Endothelial cell of umbilical vein (primary cell): ENCODE data around the gene ZNF326. TPM values are rescaled to one million over a fixed set of nuclear protein-coding genes. Genes with fewer than 3 reads are reported as not detected.

Experiments used
- BruUV-seq: library from RNA; stranded (reverse); fragments of 400-500 nt; replicated peaks from 2 replicates; lab custom pipeline; 2021; lab: Mats Ljungman, UMichigan
- CTCF ChIA-PET: fragments of 300-600, 350-600 bp; sonication (Branson Sonifier 250); formaldehyde crosslinking; loops from one replicate; lab custom pipeline; 2021; ENCODE audit warnings: antibody characterized with exemption, inconsistent platforms; lab: Charles Lee
- POLR2A ChIA-PET: fragments of 300-600, 350-600 bp; sonication (Branson Sonifier 250); formaldehyde crosslinking; loops from one replicate; lab custom pipeline; 2021; ENCODE audit warnings: antibody characterized with exemption, inconsistent platforms; lab: Charles Lee
- DNase-seq: peaks from one replicate; pipeline ENCODE4 v3.0.0-alpha.2; 2011; ENCODE audit warnings: low read depth, low spot score
- FAIRE-seq: peaks from 2 replicates; lab custom pipeline; 2011; peaks lifted over from hg19 to GRCh38; lab: Jason Lieb, UNC
- H2AFZ ChIP-seq: 2 replicates; pipeline ENCODE4 v1.6.0; 2012; ENCODE audit warnings: low read depth, low read length, control low read depth, inconsistent platforms
- H3K27ac ChIP-seq: 2 replicates; pipeline ENCODE4 v1.5.1; 2011; ENCODE audit warnings: low read depth, mild to moderate bottlenecking, control low read depth, low read length, moderate library complexity; ENCODE audit not compliant: insufficient read depth
- H3K27me3 ChIP-seq, 2 experiments: 2 replicates each; pipeline versions ENCODE4 v1.6.0 to v1.6.1; 2011; ENCODE audit warnings: low read length in 2 of 2, mixed read lengths in 1 of 2; ENCODE audit not compliant: control insufficient read depth in 2 of 2, insufficient read depth in 2 of 2
- H3K36me3 ChIP-seq, 2 experiments: 2 replicates in 1 of 2; 3 replicates in 1 of 2; pipeline ENCODE4 v1.5.1; 2011; ENCODE audit warnings: low read length in 2 of 2, mild to moderate bottlenecking in 1 of 2, moderate library complexity in 1 of 2; ENCODE audit not compliant: control insufficient read depth in 2 of 2, insufficient read depth in 2 of 2; ENCODE audit errors: extremely low read depth in 1 of 2
- H3K4me1 ChIP-seq: 3 replicates; pipeline ENCODE4 v1.5.1; 2011; ENCODE audit warnings: mild to moderate bottlenecking, low read length; ENCODE audit not compliant: control insufficient read depth, insufficient read depth; ENCODE audit errors: extremely low read depth
- H3K4me2 ChIP-seq: 2 replicates; pipeline ENCODE4 v1.6.1; 2011; ENCODE audit warnings: low read length, control low read depth, mixed read lengths; ENCODE audit not compliant: insufficient read depth
- H3K4me3 ChIP-seq, 3 experiments: fragments of 200-600 bp in 1 of 3; sonication (generic), shearing (Covaris generic) in 1 of 3; replicated peaks in 1 of 3; 2 replicates each; pipeline ENCODE4 v1.5.1; 2011 to 2016; ENCODE audit warnings: control low read depth in 3 of 3, low read length in 3 of 3, mild to moderate bottlenecking in 2 of 3, inconsistent platforms in 1 of 3, low read depth in 1 of 3, moderate library complexity in 1 of 3; ENCODE audit not compliant: insufficient read depth in 1 of 3
- H3K79me2 ChIP-seq: 2 replicates; pipeline ENCODE4 v1.6.0; 2012; ENCODE audit warnings: low read length, inconsistent platforms; ENCODE audit not compliant: control insufficient read depth, insufficient read depth
- H3K9ac ChIP-seq: replicated peaks from 2 replicates; pipeline ENCODE3; 2011; ENCODE audit warnings: low read length, control low read depth; ENCODE audit not compliant: insufficient read depth; ENCODE audit errors: extremely low read depth
- H3K9me1 ChIP-seq: replicated peaks from 3 replicates; pipeline ENCODE4 v1.6.0; 2011; ENCODE audit warnings: mild to moderate bottlenecking, low read length; ENCODE audit not compliant: control insufficient read depth, insufficient read depth; ENCODE audit errors: extremely low read depth
- H3K9me3 ChIP-seq: replicated peaks from 2 replicates; pipeline ENCODE4 v1.5.1; 2012; ENCODE audit warnings: low read length, inconsistent platforms; ENCODE audit not compliant: control insufficient read depth, insufficient read depth
- H4K20me1 ChIP-seq: replicated peaks from 2 replicates; pipeline ENCODE3; 2011; ENCODE audit warnings: mild to moderate bottlenecking, low read length; ENCODE audit not compliant: control insufficient read depth, insufficient read depth; ENCODE audit errors: extremely low read depth
- EZH2 ChIP-seq: IDR thresholded peaks from 2 replicates; pipeline ENCODE4 v1.6.1; 2012; ENCODE audit warnings: borderline replicate concordance, low read depth, mild to moderate bottlenecking, moderate library complexity, low read length, inconsistent platforms; ENCODE audit not compliant: severe bottlenecking
- FOS ChIP-seq: IDR thresholded peaks from 2 replicates; pipeline ENCODE4 v1.6.1; 2011; ENCODE audit warnings: mild to moderate bottlenecking, low read length, moderate library complexity, borderline replicate concordance; ENCODE audit not compliant: insufficient read depth
- GATA2 ChIP-seq: IDR thresholded peaks from 2 replicates; pipeline ENCODE4 v1.7.0; 2011; ENCODE audit warnings: low read depth, mild to moderate bottlenecking, moderate library complexity, mixed read lengths, low read length; ENCODE audit not compliant: insufficient read length, insufficient read depth
- JUN ChIP-seq: IDR thresholded peaks from 2 replicates; pipeline ENCODE4 v1.6.1; 2011; ENCODE audit warnings: borderline replicate concordance, low read depth; ENCODE audit not compliant: insufficient read length, insufficient read depth
- MAX ChIP-seq: IDR thresholded peaks from 2 replicates; pipeline ENCODE4 v1.6.1; 2011; ENCODE audit not compliant: insufficient read depth, insufficient read length
- MYC ChIP-seq: IDR thresholded peaks from one replicate; pipeline ENCODE4 v1.6.1; 2011; ENCODE audit warnings: mild to moderate bottlenecking, low read depth, low read length
- POLR2A ChIP-seq: IDR thresholded peaks from 2 replicates; pipeline ENCODE4 v1.6.1; 2012; ENCODE audit warnings: low read depth, mild to moderate bottlenecking, control low read depth, low read length
- POLR2AphosphoS5 ChIP-seq: IDR thresholded peaks from 2 replicates; pipeline ENCODE4 v1.6.1; 2012; ENCODE audit warnings: low read depth, mild to moderate bottlenecking, control low read depth, low read length, moderate library complexity; ENCODE audit not compliant: insufficient read depth
- dilution Hi-C: fragments of 300-500 bp; cut with MboI; formaldehyde crosslinking; loops from one replicate; pipeline ENCODE4 v1.15.0; 2019; ENCODE audit warnings: low sequenced_read_pairs; ENCODE audit not compliant: extremely low pct_ligation_motif_present
- intact Hi-C: fragments of 100-400 bp; cut with micrococcal nuclease; formaldehyde crosslinking; loops from one replicate; pipeline ENCODE4 v1.10.0; 2022
- polyA plus RNA-seq, 4 experiments: library from polyadenylated mRNA; depleted of rRNA in 3 of 4; stranded (reverse) in 3 of 4; unstranded in 1 of 4; fragments of >200 nt; gene quantifications; 2 replicates each; pipeline versions ENCODE4 v1.2.1 to v1.2.3, GENCODE V29; 2011 to 2012; ENCODE audit warnings: missing spikeins in 1 of 4
- total RNA-seq: library from RNA; stranded (reverse); gene quantifications from 2 replicates; pipeline ENCODE4 v1.2.3, GENCODE V29; 2021
- TF ChIP-seq, protein P1 (sequence below), 2 donors: IDR thresholded peaks; 1 replicate in 1 of 2; 2 replicates in 1 of 2; pipeline ENCODE4 v1.5.1; 2011; ENCODE audit warnings: low read length in 2 of 2, mild to moderate bottlenecking in 2 of 2, moderate library complexity in 2 of 2, control low read depth in 1 of 2, inconsistent platforms in 1 of 2, low read depth in 1 of 2; ENCODE audit not compliant: insufficient read depth in 1 of 2; ENCODE audit errors: extremely low read depth in 1 of 2

The ZNF326 gene
- total and polyA plus RNA-seq, 2 donors (not counting 3 experiments of a cell fraction or from before 2014, with no cell fraction given): 13.1 to 29.9 TPM

- no peak overlapping the region for H3K27ac ChIP-seq
- ChIA-PET POLR2A (no interaction called here), CTCF (interaction anchor here (0.7 to 2.4 kb wide), 2 partner anchors 678 to 1122 kb away, joined by 3 to 16 read pairs; no protein-coding TSS in a partner anchor)
- no peaks in the 10 kb centered on the region for H3K9me3 ChIP-seq
- FAIRE-seq (no peak), DNase-seq (no peak)
- no peaks in the 10 kb centered on the region for H3K9me1 ChIP-seq
- no peaks in the 10 kb centered on the region for H3K36me3 ChIP-seq
- H3K27me3 ChIP-seq: peaks cover 6 to 23% of the 10 kb centered on the region in 2 experiments
- dilution Hi-C loops: no loop called here
- no peaks in the 10 kb centered on the region for H4K20me1 ChIP-seq
- no peak overlapping the region for H3K9ac ChIP-seq
- H3K4me2 ChIP-seq: no peak overlapping the region
- intact Hi-C loops: loop anchor here (10.0 kb wide), 1 partner anchor 1241 kb away; no protein-coding TSS in a partner anchor
- no peak overlapping the region for H3K4me3 ChIP-seq
- TF ChIP-seq POLR2A (no peak), FOS (no peak), MAX (no peak), EZH2 (no peak), MYC (no peak), GATA2 (no peak), JUN (no peak), POLR2AphosphoS5 (no peak)
- TF ChIP-seq, protein P1, sequence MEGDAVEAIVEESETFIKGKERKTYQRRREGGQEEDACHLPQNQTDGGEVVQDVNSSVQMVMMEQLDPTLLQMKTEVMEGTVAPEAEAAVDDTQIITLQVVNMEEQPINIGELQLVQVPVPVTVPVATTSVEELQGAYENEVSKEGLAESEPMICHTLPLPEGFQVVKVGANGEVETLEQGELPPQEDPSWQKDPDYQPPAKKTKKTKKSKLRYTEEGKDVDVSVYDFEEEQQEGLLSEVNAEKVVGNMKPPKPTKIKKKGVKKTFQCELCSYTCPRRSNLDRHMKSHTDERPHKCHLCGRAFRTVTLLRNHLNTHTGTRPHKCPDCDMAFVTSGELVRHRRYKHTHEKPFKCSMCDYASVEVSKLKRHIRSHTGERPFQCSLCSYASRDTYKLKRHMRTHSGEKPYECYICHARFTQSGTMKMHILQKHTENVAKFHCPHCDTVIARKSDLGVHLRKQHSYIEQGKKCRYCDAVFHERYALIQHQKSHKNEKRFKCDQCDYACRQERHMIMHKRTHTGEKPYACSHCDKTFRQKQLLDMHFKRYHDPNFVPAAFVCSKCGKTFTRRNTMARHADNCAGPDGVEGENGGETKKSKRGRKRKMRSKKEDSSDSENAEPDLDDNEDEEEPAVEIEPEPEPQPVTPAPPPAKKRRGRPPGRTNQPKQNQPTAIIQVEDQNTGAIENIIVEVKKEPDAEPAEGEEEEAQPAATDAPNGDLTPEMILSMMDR (IDR thresholded peaks at IDR 0.05; ENCODE audit: extremely low read depth in 1 of 2, insufficient read depth in 1 of 2, low read depth in 1 of 2, low read length in 2 of 2): no peak
- H3K4me1 ChIP-seq: no peaks in the 10 kb centered on the region
- BruUV-seq: no TSS peak
- H2AFZ ChIP-seq: no peak overlapping the region
- no peaks in the 10 kb centered on the region for H3K79me2 ChIP-seq
These were observed 48.7 kb downstream of the ZNF326 start for GRCh38 chr1:90043586-90043985.
